ENCODE results near the gene MYBPC1. TPM values are rescaled to one million over a fixed set of nuclear protein-coding genes. Genes with fewer than 3 reads are reported as not detected.

MYBPC1 gene
- total and polyA plus RNA-seq, 8 donors = 0.08 to 13.6 (median 0.35) TPM; not detected in 2

- Histone ChIP-seq H3K27ac (no peak overlapping the region), H3K27me3 (no peaks in the 10 kb centered on the region), H3K4me1 (no peaks in the 10 kb centered on the region), H3K4me3 (no peak overlapping the region), H3K36me3 (no peaks in the 10 kb centered on the region), H3K9me3 (no peaks in the 10 kb centered on the region)
- FAIRE-seq (no peak), ATAC-seq (no peak), DNase-seq (no peak)
- WGBS, 2 donors = 54 to 70% methylated on average over 3 of the region's 3 CpGs
- intact Hi-C loops (cut with DNase I) = no loop called here
- TF ChIP-seq CTCF (IDR thresholded peaks at IDR 0.05) = no peak
These were observed 95.8 kb downstream of the MYBPC1 start for GRCh38 chr12:101690544-101691098.

GRCh38 chr12:101691503-101692096 is 96.8 kb downstream of the MYBPC1 start:
- no peak overlapping the region for H3K27ac ChIP-seq
- no peak overlapping the region for H3K4me3 ChIP-seq
- no peaks in the 10 kb centered on the region for H3K36me3 ChIP-seq
- H3K27me3 ChIP-seq = no peaks in the 10 kb centered on the region
- FAIRE-seq = no peak
- no peak for TF ChIP-seq CTCF (IDR thresholded peaks at IDR 0.05)
- no peak for ATAC-seq
- DNase-seq = no peak
- intact Hi-C loops (cut with DNase I) = no loop called here
- no peaks in the 10 kb centered on the region for H3K9me3 ChIP-seq
- 89 to 100% methylated on average over 1 of the region's 1 CpG for WGBS, 2 donors
- H3K4me1 ChIP-seq = peaks cover 5 to 8% (median 6%) of the 10 kb centered on the region in 3 donors

GRCh38 chr12:101694297-101694848 is 99.6 kb downstream of the MYBPC1 start:
- Histone ChIP-seq H3K36me3 (no peaks in the 10 kb centered on the region), H3K27me3 (no peaks in the 10 kb centered on the region), H3K9me3 (no peaks in the 10 kb centered on the region), H3K27ac (no peak overlapping the region), H3K4me3 (no peak overlapping the region), H3K4me1 (peaks cover 8 to 17% (median 9%) of the 10 kb centered on the region in 3 donors)
- DNase-seq (no peak), FAIRE-seq (no peak), ATAC-seq (no peak)
- no peak for TF ChIP-seq CTCF (IDR thresholded peaks at IDR 0.05)
- WGBS, 2 donors = 94 to 96% methylated on average over 2 of the region's 2 CpGs
- intact Hi-C loops (cut with DNase I) = no loop called here

GRCh38 chr12:101694986-101695385 is 100.2 kb downstream of the MYBPC1 start:
- FAIRE-seq = no peak
- no peaks in the 10 kb centered on the region for H3K27me3 ChIP-seq
- WGBS, 2 donors = 96 to 99% methylated on average over 2 of the region's 2 CpGs

More at GRCh38 chr12:101694986-101695385, 100.2 kb downstream of the MYBPC1 start:
- Histone ChIP-seq H3K4me3 (no peak overlapping the region), H3K9me3 (no peaks in the 10 kb centered on the region), H3K36me3 (no peaks in the 10 kb centered on the region), H3K27ac (no peak overlapping the region), H3K4me1 (peaks cover 8 to 20% (median 9%) of the 10 kb centered on the region in 3 donors)
- intact Hi-C loops (cut with DNase I) = no loop called here
- ATAC-seq = no peak
- TF ChIP-seq CTCF (IDR thresholded peaks at IDR 0.05) = no peak
- no peak for DNase-seq
